ENCODE results near the gene KCNF1. TPM values are rescaled to one million over a fixed set of nuclear protein-coding genes. Genes with fewer than 3 reads are reported as not detected.

KCNF1 gene
- total and polyA plus RNA-seq, 2 donors (not counting 1 experiment from before 2014, with no cell fraction given), result 0.22 to 2.6 TPM

GRCh38 chr2:10909996-10910341, 1.8 kb upstream of the KCNF1 start:
- Histone ChIP-seq H3K36me3 (ENCODE audit: control insufficient read depth, insufficient read depth, low read length) (no peaks in the 10 kb centered on the region), H3K9ac (ENCODE audit: insufficient read depth, low read length) (no peak overlapping the region), H3K79me2 (ENCODE audit: control insufficient read depth, insufficient read depth, low read length) (no peaks in the 10 kb centered on the region), H4K20me1 (ENCODE audit: control insufficient read depth, extremely low read depth, insufficient read depth, low read length) (no peaks in the 10 kb centered on the region), H3K27ac (ENCODE audit: insufficient read depth, low read length) (no peak overlapping the region), H3K4me3 (replicated peaks in 1 of 4; ENCODE audit: control extremely low read depth in 1 of 4, insufficient read depth in 1 of 4, low read depth in 3 of 4, low read length in 4 of 4) (no peak overlapping the region), H3K4me1 (ENCODE audit: control insufficient read depth, extremely low read depth, insufficient read depth, low read length) (no peaks in the 10 kb centered on the region), H3K4me2 (ENCODE audit: extremely low read depth, insufficient read depth, low read length) (no peak overlapping the region), H3K9me3 (ENCODE audit: control insufficient read depth, insufficient read depth, low read depth, low read length) (no peaks in the 10 kb centered on the region), H2AFZ (ENCODE audit: low read length) (no peak overlapping the region), H3K27me3 (ENCODE audit: control insufficient read depth, insufficient read depth, low read length) (peaks cover 6% of the 10 kb centered on the region)
- no peak for DNase-seq (ENCODE audit: low read depth in 2 of 2)
- TF ChIP-seq EZH2 (IDR thresholded peaks at IDR 0.05; ENCODE audit: low read length, missing control alignments) (no peak), CTCF (conservative IDR thresholded peaks at IDR 0.05 in 1 of 2, IDR thresholded peaks at IDR 0.05 in 1 of 2; ENCODE audit: low read depth in 1 of 2, low read length in 2 of 2) (no peak)

- no peak overlapping the region for H3K4me2 ChIP-seq (ENCODE audit: extremely low read depth, insufficient read depth, low read length)
- no peak overlapping the region for H3K4me3 ChIP-seq (replicated peaks in 1 of 4; ENCODE audit: control extremely low read depth in 1 of 4, insufficient read depth in 1 of 4, low read depth in 3 of 4, low read length in 4 of 4)
- TF ChIP-seq EZH2 (IDR thresholded peaks at IDR 0.05; ENCODE audit: low read length, missing control alignments), result no peak
- no peak for TF ChIP-seq CTCF (conservative IDR thresholded peaks at IDR 0.05 in 1 of 2, IDR thresholded peaks at IDR 0.05 in 1 of 2; ENCODE audit: low read depth in 1 of 2, low read length in 2 of 2)
- H4K20me1 ChIP-seq (ENCODE audit: control insufficient read depth, extremely low read depth, insufficient read depth, low read length), result no peaks in the 10 kb centered on the region
- no peak for DNase-seq (ENCODE audit: low read depth in 2 of 2)
- no peak overlapping the region for H3K9ac ChIP-seq (ENCODE audit: insufficient read depth, low read length)
- H3K79me2 ChIP-seq (ENCODE audit: control insufficient read depth, insufficient read depth, low read length), result no peaks in the 10 kb centered on the region
- H3K27me3 ChIP-seq (ENCODE audit: control insufficient read depth, insufficient read depth, low read length), result peaks cover 6% of the 10 kb centered on the region
- H3K27ac ChIP-seq (ENCODE audit: insufficient read depth, low read length), result no peak overlapping the region
- H3K4me1 ChIP-seq (ENCODE audit: control insufficient read depth, extremely low read depth, insufficient read depth, low read length), result no peaks in the 10 kb centered on the region
- no peaks in the 10 kb centered on the region for H3K36me3 ChIP-seq (ENCODE audit: control insufficient read depth, insufficient read depth, low read length)
- H3K9me3 ChIP-seq (ENCODE audit: control insufficient read depth, insufficient read depth, low read depth, low read length), result no peaks in the 10 kb centered on the region
- no peak overlapping the region for H2AFZ ChIP-seq (ENCODE audit: low read length)
Observed at GRCh38 chr2:10910625-10911024, 1.1 kb upstream of the KCNF1 start.

- Histone ChIP-seq H2AFZ (ENCODE audit: low read length) (peak overlapping the region; percentile 31), H3K4me3 (replicated peaks in 1 of 4; ENCODE audit: control extremely low read depth in 1 of 4, insufficient read depth in 1 of 4, low read depth in 3 of 4, low read length in 4 of 4) (peak overlapping the region in 3 of 4 experiments; percentile 33 to 54 (median 42)), H3K9ac (ENCODE audit: insufficient read depth, low read length) (peak overlapping the region; percentile 29), H3K36me3 (ENCODE audit: control insufficient read depth, insufficient read depth, low read length) (no peaks in the 10 kb centered on the region), H4K20me1 (ENCODE audit: control insufficient read depth, extremely low read depth, insufficient read depth, low read length) (no peaks in the 10 kb centered on the region), H3K4me2 (ENCODE audit: extremely low read depth, insufficient read depth, low read length) (peak overlapping the region; percentile 77), H3K9me3 (ENCODE audit: control insufficient read depth, insufficient read depth, low read depth, low read length) (no peaks in the 10 kb centered on the region), H3K27me3 (ENCODE audit: control insufficient read depth, insufficient read depth, low read length) (peaks cover 6% of the 10 kb centered on the region), H3K27ac (ENCODE audit: insufficient read depth, low read length) (no peak overlapping the region), H3K79me2 (ENCODE audit: control insufficient read depth, insufficient read depth, low read length) (no peaks in the 10 kb centered on the region), H3K4me1 (ENCODE audit: control insufficient read depth, extremely low read depth, insufficient read depth, low read length) (no peaks in the 10 kb centered on the region)
- no peak for DNase-seq (ENCODE audit: low read depth in 2 of 2)
- TF ChIP-seq CTCF (conservative IDR thresholded peaks at IDR 0.05 in 1 of 2, IDR thresholded peaks at IDR 0.05 in 1 of 2; ENCODE audit: low read depth in 1 of 2, low read length in 2 of 2), result no peak
- TF ChIP-seq EZH2 (IDR thresholded peaks at IDR 0.05; ENCODE audit: low read length, missing control alignments), result no peak
Observed at GRCh38 chr2:10912076-10912731, 470 bp downstream of the KCNF1 start.
